Transverse colon (tissue), 3 donors: ENCODE results near the gene JAZF1.

Experiments
- CTCF ChIP-seq, 5 experiments: fragments of 200-600 bp in 3 of 5; fragments of 450-650 bp in 2 of 5; sonication (generic) in 3 of 5; IDR thresholded peaks; 1 replicate in 2 of 5; 2 replicates in 3 of 5; pipeline ENCODE4 v1.5.1; 2016 to 2017; ENCODE audit warnings: antibody characterized with exemption in 5 of 5, inconsistent platforms in 3 of 5, mild to moderate bottlenecking in 2 of 5, moderate library complexity in 1 of 5
- POLR2A ChIP-seq: fragments of 450-650 bp; IDR thresholded peaks from one replicate; pipeline ENCODE4 v1.6.1; 2016; ENCODE audit warnings: antibody characterized with exemption, mild to moderate bottlenecking, moderate library complexity

DNA sequence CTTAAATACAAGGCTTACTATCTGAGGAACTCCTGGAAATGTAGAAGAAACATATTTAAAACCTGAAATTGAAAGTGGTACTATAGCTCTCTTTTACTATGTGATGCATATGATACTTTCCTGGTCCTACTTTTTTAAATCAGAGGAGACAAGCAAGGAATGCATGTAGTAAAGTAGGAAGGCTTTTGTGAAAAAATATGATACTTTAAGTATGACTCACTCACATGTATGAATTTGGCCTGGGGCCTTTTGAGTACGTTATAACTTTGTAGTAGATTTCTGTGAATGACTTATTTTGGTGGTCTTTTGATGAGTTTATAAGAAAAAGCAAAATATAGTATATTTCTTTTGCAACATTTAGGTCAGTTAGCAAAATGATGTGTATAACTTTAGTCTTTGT is 386.8 kb downstream of the JAZF1 start:
- TF ChIP-seq POLR2A (no peak), CTCF (IDR thresholded peaks at IDR 0.05) (no peak)
